NCI-H69 (cell line): Measurements from ENCODE around the gene BCAS3.

Experiments used
- DNase-seq: peaks from one replicate; lab custom pipeline; 2025; lab: John Stamatoyannopoulos, UW

BCAS3 gene

GRCh38 chr17:61066062-61066461 lies 388.4 kb downstream of the BCAS3 start:
- DNase-seq = no peak

- DNase-seq = no peak
Observed at GRCh38 chr17:61070649-61071048, 393.0 kb downstream of the BCAS3 start.

GRCh38 chr17:61072648-61073047 lies 395.0 kb downstream of the BCAS3 start:
- DNase-seq = no peak

GRCh38 chr17:61073131-61073530 lies 395.5 kb downstream of the BCAS3 start:
- no peak for DNase-seq

GRCh38 chr17:61073799-61074513 lies 396.3 kb downstream of the BCAS3 start:
- DNase-seq = no peak

- DNase-seq = peak; percentile 87
Observed at GRCh38 chr17:61075988-61076387, 398.3 kb downstream of the BCAS3 start.

- peak; percentile 86 for DNase-seq
Observed at GRCh38 chr17:61076621-61077031, 399.0 kb downstream of the BCAS3 start.

GRCh38 chr17:61081959-61082358 lies 404.3 kb downstream of the BCAS3 start:
- DNase-seq = no peak

GRCh38 chr17:61084260-61084659 lies 406.6 kb downstream of the BCAS3 start:
- no peak for DNase-seq

- DNase-seq = no peak
Observed at GRCh38 chr17:61087024-61087423, 409.4 kb downstream of the BCAS3 start.

- no peak for DNase-seq
Observed at GRCh38 chr17:61088556-61088955, 410.9 kb downstream of the BCAS3 start.

- DNase-seq = no peak
Observed at GRCh38 chr17:61091096-61091495, 413.4 kb downstream of the BCAS3 start.

- DNase-seq = peak; percentile 15
Observed at GRCh38 chr17:61097781-61098180, 420.1 kb downstream of the BCAS3 start.

GRCh38 chr17:61106354-61106753 lies 428.7 kb downstream of the BCAS3 start:
- DNase-seq = peak; percentile 31

GRCh38 chr17:61116577-61116976 lies 438.9 kb downstream of the BCAS3 start:
- DNase-seq = no peak

- no peak for DNase-seq
Observed at GRCh38 chr17:61117983-61118382, 440.3 kb downstream of the BCAS3 start.

GRCh38 chr17:61118871-61119270 lies 441.2 kb downstream of the BCAS3 start:
- no peak for DNase-seq

GRCh38 chr17:61122326-61122913 lies 444.8 kb downstream of the BCAS3 start:
- DNase-seq = no peak

- DNase-seq = peak; percentile 63
Observed at GRCh38 chr17:61124562-61124961, 446.9 kb downstream of the BCAS3 start.

- DNase-seq = no peak
Observed at GRCh38 chr17:61126473-61127249, 449.0 kb downstream of the BCAS3 start.

GRCh38 chr17:61127960-61128359 lies 450.3 kb downstream of the BCAS3 start:
- no peak for DNase-seq

- no peak for DNase-seq
Observed at GRCh38 chr17:61128661-61129115, 451.0 kb downstream of the BCAS3 start.
